ENCODE measurements around the gene TAB2.
A peak's percentile ranks its signal among the peaks of the same experiment; 100 is the strongest.

The TAB2 gene

DNA sequence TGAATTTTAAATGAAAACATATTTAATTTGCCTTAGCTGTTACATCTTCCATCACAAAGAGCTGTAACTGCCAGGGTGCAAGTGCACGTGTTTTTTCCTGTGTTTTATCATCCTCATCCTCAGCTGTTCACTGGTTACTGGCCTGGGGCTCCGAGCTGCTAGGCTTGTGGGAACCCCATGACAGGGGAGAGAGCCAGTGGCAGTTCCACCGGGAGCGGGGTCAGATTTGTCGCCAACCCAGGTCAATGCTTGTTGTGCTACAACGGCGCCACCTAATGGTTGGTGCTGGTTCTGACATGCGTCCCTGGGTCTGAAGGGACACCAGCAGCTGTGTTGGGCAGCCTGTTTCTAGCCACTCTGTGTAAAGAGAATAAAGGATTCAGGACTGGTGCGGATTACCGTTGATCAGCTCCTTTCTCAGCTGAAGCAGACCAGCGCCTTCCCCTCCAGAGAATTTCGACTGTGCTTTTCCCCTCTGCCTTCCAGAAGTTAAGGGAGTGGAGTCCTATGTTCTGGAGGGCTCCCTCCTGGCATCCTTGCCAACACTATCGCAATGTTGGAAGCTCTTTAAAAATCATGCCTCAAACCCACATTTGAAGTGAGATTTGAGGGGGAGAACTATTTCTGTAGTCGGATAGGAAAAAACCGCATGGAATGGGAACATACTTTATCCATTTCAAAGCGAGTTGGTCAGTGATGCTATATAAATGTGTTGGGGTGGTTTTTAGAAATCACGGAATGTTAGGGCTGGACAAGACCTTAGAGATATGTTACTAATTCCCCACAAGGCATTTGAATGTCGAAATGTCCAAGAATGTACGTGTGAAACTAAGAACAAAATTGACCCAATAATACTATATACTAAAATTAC, 114.6 kb downstream of the TAB2 start (continued):
- TF ChIP-seq ZNF654 (tag by site-specific recombination; IDR thresholded peaks at IDR 0.05; ENCODE audit: low read depth) (peak; percentile 99), GLI4 (tag by site-specific recombination; IDR thresholded peaks at IDR 0.05) (no peak), ZNF398 (tag by site-specific recombination; IDR thresholded peaks at IDR 0.05) (no peak), ZNF776 (tag by site-specific recombination; IDR thresholded peaks at IDR 0.05; ENCODE audit: borderline replicate concordance) (no peak), ZBTB48 (tag by site-specific recombination; IDR thresholded peaks at IDR 0.05) (no peak), ZNF146 (tag by site-specific recombination; IDR thresholded peaks at IDR 0.05) (no peak), PRDM1 (tag by site-specific recombination; IDR thresholded peaks at IDR 0.05) (no peak), CTCF (tag by site-specific recombination; IDR thresholded peaks at IDR 0.05) (peak; percentile 89), ZNF555 (tag by site-specific recombination; conservative IDR thresholded peaks at IDR 0.05) (no peak), ZNF311 (tag by site-specific recombination; IDR thresholded peaks at IDR 0.05; ENCODE audit: borderline replicate concordance) (no peak), TSHZ1 (tag by site-specific recombination; IDR thresholded peaks at IDR 0.05; ENCODE audit: borderline replicate concordance) (no peak), ZNF660 (tag by site-specific recombination; IDR thresholded peaks at IDR 0.05) (peak; percentile 83), ZNF133 (tag by site-specific recombination; IDR thresholded peaks at IDR 0.05) (no peak), ZIC2 (tag by site-specific recombination; IDR thresholded peaks at IDR 0.05) (no peak), ZNF394 (tag by site-specific recombination; IDR thresholded peaks at IDR 0.05; ENCODE audit: borderline replicate concordance) (0 out of 2 replicates have a peak, but pooled peaks have one; percentile 22), GFI1B (tag by site-specific recombination; IDR thresholded peaks at IDR 0.05) (peak; percentile 90), ZNF629 (tag by site-specific recombination; IDR thresholded peaks at IDR 0.05) (0 out of 2 replicates have a peak, but pooled peaks have one; percentile 32), ZNF449 (tag by site-specific recombination; IDR thresholded peaks at IDR 0.05) (peak; percentile 17; the same call in 1 of the 2 replicates), ZNF37A (tag by site-specific recombination; IDR thresholded peaks at IDR 0.05) (no peak), ZNF488 (tag by site-specific recombination; IDR thresholded peaks at IDR 0.05) (no peak), GLIS1 (tag by site-specific recombination; IDR thresholded peaks at IDR 0.05) (no peak), ZNF664 (tag by site-specific recombination; IDR thresholded peaks at IDR 0.05) (no peak), ZNF19 (tag by site-specific recombination; IDR thresholded peaks at IDR 0.05; ENCODE audit: low read depth) (no peak), ZBTB8A (tag by site-specific recombination; IDR thresholded peaks at IDR 0.05) (no peak)
- TF ChIP-seq, protein P1, sequence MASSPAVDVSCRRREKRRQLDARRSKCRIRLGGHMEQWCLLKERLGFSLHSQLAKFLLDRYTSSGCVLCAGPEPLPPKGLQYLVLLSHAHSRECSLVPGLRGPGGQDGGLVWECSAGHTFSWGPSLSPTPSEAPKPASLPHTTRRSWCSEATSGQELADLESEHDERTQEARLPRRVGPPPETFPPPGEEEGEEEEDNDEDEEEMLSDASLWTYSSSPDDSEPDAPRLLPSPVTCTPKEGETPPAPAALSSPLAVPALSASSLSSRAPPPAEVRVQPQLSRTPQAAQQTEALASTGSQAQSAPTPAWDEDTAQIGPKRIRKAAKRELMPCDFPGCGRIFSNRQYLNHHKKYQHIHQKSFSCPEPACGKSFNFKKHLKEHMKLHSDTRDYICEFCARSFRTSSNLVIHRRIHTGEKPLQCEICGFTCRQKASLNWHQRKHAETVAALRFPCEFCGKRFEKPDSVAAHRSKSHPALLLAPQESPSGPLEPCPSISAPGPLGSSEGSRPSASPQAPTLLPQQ (tag by site-specific recombination; IDR thresholded peaks at IDR 0.05), result no peak
- TF ChIP-seq, protein P2, sequence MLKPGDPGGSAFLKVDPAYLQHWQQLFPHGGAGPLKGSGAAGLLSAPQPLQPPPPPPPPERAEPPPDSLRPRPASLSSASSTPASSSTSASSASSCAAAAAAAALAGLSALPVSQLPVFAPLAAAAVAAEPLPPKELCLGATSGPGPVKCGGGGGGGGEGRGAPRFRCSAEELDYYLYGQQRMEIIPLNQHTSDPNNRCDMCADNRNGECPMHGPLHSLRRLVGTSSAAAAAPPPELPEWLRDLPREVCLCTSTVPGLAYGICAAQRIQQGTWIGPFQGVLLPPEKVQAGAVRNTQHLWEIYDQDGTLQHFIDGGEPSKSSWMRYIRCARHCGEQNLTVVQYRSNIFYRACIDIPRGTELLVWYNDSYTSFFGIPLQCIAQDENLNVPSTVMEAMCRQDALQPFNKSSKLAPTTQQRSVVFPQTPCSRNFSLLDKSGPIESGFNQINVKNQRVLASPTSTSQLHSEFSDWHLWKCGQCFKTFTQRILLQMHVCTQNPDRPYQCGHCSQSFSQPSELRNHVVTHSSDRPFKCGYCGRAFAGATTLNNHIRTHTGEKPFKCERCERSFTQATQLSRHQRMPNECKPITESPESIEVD (tag by site-specific recombination; IDR thresholded peaks at IDR 0.05), result no peak
